ENCODE data around the gene BUB3. TPM values are rescaled to one million over a fixed set of nuclear protein-coding genes. Genes with fewer than 3 reads are reported as not detected.

Gene BUB3, protein sequence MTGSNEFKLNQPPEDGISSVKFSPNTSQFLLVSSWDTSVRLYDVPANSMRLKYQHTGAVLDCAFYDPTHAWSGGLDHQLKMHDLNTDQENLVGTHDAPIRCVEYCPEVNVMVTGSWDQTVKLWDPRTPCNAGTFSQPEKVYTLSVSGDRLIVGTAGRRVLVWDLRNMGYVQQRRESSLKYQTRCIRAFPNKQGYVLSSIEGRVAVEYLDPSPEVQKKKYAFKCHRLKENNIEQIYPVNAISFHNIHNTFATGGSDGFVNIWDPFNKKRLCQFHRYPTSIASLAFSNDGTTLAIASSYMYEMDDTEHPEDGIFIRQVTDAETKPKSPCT
- total RNA-seq (98.9 and 195 TPM in 2 replicates), polyA plus RNA-seq (121 and 229 TPM in 2 replicates), polyA minus RNA-seq (ENCODE audit: low replicate concordance) (197 and 434 TPM in 2 replicates)
- 88.0 and 168 TPM in 2 replicates for polyA plus RNA-seq (2012)

DNA sequence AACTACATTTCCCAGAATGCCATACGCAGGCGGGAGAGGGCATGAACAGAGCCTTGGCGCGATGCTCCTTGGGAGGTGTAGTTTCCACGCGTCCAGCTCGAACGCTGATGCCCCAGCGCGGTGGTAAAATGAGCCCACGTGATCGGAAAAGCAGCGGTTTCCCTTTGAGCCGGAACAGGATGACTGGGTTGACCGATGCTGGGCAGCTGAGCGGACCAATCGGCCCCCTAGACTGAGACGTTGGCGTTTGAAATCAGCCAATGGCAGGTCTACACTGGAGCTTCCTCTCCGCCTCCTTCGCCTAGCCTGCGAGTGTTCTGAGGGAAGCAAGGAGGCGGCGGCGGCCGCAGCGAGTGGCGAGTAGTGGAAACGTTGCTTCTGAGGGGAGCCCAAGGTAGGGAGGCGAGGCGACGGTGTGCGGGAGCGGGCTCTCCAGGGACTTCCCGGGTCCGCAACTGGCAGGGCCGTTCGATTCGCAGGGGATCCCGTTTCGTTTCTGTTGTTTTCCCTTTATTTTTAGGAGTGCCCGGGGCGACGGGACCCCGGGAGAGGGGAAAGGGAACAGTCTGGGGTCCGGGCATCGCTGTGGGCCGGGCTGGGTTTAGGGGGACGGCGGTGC lies at the start of gene BUB3:
TSS of gene BUB3 (plus strand) at position 311 of the 619 bp plus-strand sequence. CDS start 516 bp downstream, outside the sequence.
- peaks cover 32% of the 10 kb centered on the region for H3K27me3 ChIP-seq (ENCODE audit: control insufficient read depth, insufficient read depth, low read length)
- peaks cover 4% of the 10 kb centered on the region for H3K4me1 ChIP-seq (ENCODE audit: control insufficient read depth, extremely low read depth, insufficient read depth, low read length)
- peak within 1 kb of the TSS; percentile 93 for H3K9ac ChIP-seq (ENCODE audit: insufficient read depth, low read length)
- H4K20me1 ChIP-seq (ENCODE audit: control insufficient read depth, extremely low read depth, insufficient read depth, low read length), result peaks cover 2% of the 10 kb centered on the region
- TF ChIP-seq, protein P1, sequence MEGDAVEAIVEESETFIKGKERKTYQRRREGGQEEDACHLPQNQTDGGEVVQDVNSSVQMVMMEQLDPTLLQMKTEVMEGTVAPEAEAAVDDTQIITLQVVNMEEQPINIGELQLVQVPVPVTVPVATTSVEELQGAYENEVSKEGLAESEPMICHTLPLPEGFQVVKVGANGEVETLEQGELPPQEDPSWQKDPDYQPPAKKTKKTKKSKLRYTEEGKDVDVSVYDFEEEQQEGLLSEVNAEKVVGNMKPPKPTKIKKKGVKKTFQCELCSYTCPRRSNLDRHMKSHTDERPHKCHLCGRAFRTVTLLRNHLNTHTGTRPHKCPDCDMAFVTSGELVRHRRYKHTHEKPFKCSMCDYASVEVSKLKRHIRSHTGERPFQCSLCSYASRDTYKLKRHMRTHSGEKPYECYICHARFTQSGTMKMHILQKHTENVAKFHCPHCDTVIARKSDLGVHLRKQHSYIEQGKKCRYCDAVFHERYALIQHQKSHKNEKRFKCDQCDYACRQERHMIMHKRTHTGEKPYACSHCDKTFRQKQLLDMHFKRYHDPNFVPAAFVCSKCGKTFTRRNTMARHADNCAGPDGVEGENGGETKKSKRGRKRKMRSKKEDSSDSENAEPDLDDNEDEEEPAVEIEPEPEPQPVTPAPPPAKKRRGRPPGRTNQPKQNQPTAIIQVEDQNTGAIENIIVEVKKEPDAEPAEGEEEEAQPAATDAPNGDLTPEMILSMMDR (conservative IDR thresholded peaks at IDR 0.05 in 1 of 2, IDR thresholded peaks at IDR 0.05 in 1 of 2; ENCODE audit: low read depth in 1 of 2, low read length in 2 of 2), result peak; percentile 7 to 28
- no peak for TF ChIP-seq EZH2 (IDR thresholded peaks at IDR 0.05; ENCODE audit: low read length, missing control alignments)
- peak within 1 kb of the TSS; percentile 96 for H3K27ac ChIP-seq (ENCODE audit: insufficient read depth, low read length)
- H3K79me2 ChIP-seq (ENCODE audit: control insufficient read depth, insufficient read depth, low read length), result peaks cover 50% of the 10 kb centered on the region
- no peaks in the 10 kb centered on the region for H3K9me3 ChIP-seq (ENCODE audit: control insufficient read depth, insufficient read depth, low read depth, low read length)
- peak within 1 kb of the TSS; percentile 69 to 94 (median 84) for H3K4me3 ChIP-seq (replicated peaks in 1 of 4; ENCODE audit: control extremely low read depth in 1 of 4, insufficient read depth in 1 of 4, low read depth in 3 of 4, low read length in 4 of 4)
- DNase-seq (ENCODE audit: low read depth in 2 of 2), result peak; percentile 99
- H3K4me2 ChIP-seq (ENCODE audit: extremely low read depth, insufficient read depth, low read length), result peak within 1 kb of the TSS; percentile 93
- peaks cover 2% of the 10 kb centered on the region for H3K36me3 ChIP-seq (ENCODE audit: control insufficient read depth, insufficient read depth, low read length)
- H2AFZ ChIP-seq (ENCODE audit: low read length), result peak within 1 kb of the TSS; percentile 78

DNA sequence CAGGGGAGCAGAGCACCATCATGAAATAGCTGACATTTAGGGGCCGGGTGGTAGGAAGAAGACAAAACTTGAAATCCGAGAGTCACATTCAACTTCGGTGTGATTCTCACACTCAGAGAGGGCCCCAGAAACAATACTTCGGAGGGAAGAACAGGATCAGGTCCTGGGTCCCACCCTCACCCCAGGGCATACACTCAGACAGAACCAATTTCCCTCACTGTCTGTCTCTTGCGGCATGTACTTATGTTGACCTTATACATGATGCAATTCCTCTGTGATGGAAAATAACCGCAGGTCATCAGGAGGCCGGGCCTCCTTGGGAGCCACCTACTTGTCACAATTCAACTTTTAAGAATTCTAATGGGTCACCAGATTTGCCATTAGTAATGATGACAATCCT lies 44.7 kb upstream of the BUB3 start:
- H3K9me3 ChIP-seq (ENCODE audit: control insufficient read depth, insufficient read depth, low read depth, low read length), result no peaks in the 10 kb centered on the region
- no peaks in the 10 kb centered on the region for H3K4me1 ChIP-seq (ENCODE audit: control insufficient read depth, extremely low read depth, insufficient read depth, low read length)
- TF ChIP-seq, protein P1 (conservative IDR thresholded peaks at IDR 0.05 in 1 of 2, IDR thresholded peaks at IDR 0.05 in 1 of 2; ENCODE audit: low read depth in 1 of 2, low read length in 2 of 2), result no peak
- TF ChIP-seq EZH2 (IDR thresholded peaks at IDR 0.05; ENCODE audit: low read length, missing control alignments), result no peak
- no peaks in the 10 kb centered on the region for H3K36me3 ChIP-seq (ENCODE audit: control insufficient read depth, insufficient read depth, low read length)
- no peak for DNase-seq (ENCODE audit: low read depth in 2 of 2)
- no peaks in the 10 kb centered on the region for H3K79me2 ChIP-seq (ENCODE audit: control insufficient read depth, insufficient read depth, low read length)
- H3K4me2 ChIP-seq (ENCODE audit: extremely low read depth, insufficient read depth, low read length), result no peak overlapping the region
- H3K9ac ChIP-seq (ENCODE audit: insufficient read depth, low read length), result no peak overlapping the region
- H2AFZ ChIP-seq (ENCODE audit: low read length), result no peak overlapping the region
- no peak overlapping the region for H3K27ac ChIP-seq (ENCODE audit: insufficient read depth, low read length)
- no peak overlapping the region for H3K4me3 ChIP-seq (replicated peaks in 1 of 4; ENCODE audit: control extremely low read depth in 1 of 4, insufficient read depth in 1 of 4, low read depth in 3 of 4, low read length in 4 of 4)
- H4K20me1 ChIP-seq (ENCODE audit: control insufficient read depth, extremely low read depth, insufficient read depth, low read length), result no peaks in the 10 kb centered on the region
- no peaks in the 10 kb centered on the region for H3K27me3 ChIP-seq (ENCODE audit: control insufficient read depth, insufficient read depth, low read length)

DNA sequence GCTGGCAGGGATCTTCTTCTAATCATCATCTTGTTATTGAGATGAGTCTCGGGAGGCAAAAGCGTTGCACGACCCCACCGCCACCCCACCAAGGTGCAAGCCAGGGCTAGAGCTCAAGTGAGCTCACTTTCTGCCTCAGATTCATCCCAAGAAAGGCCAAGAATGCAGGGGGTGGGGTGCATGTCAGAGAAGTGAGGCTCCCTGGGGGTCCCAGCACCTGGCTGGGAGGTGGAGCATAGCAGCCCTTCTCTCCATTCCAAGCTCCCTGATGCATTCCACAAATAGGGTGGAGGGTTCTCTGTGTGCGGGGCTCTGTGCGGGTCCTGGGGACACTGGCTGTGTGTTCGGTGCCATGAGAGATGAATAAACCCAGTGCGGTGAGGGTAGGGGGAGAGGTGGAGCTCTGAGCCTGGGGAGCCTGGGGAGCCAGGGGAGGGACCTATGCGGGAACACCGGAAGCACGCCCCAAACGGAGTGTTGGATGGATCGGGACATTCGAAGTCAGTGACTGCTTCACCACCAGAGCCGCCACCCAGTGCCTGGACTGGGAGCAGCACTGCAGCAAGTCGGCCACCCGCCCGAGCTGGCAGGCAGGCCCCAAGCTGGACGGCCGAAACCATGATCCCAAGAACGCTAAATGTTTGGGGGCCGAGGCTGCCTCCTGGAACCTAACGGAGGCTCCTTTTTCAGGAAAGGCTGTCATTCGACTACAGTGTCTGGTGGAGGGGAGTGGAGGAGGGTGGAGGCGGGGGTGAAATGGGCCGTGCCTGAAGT lies 36.4 kb upstream of the BUB3 start:
- H3K9ac ChIP-seq (ENCODE audit: insufficient read depth, low read length), result no peak overlapping the region
- H2AFZ ChIP-seq (ENCODE audit: low read length), result no peak overlapping the region
- no peak for DNase-seq (ENCODE audit: low read depth in 2 of 2)
- H3K27ac ChIP-seq (ENCODE audit: insufficient read depth, low read length), result no peak overlapping the region
- no peaks in the 10 kb centered on the region for H3K9me3 ChIP-seq (ENCODE audit: control insufficient read depth, insufficient read depth, low read depth, low read length)
- H3K4me3 ChIP-seq (replicated peaks in 1 of 4; ENCODE audit: control extremely low read depth in 1 of 4, insufficient read depth in 1 of 4, low read depth in 3 of 4, low read length in 4 of 4), result no peak overlapping the region
- no peak for TF ChIP-seq EZH2 (IDR thresholded peaks at IDR 0.05; ENCODE audit: low read length, missing control alignments)
- TF ChIP-seq, protein P1 (conservative IDR thresholded peaks at IDR 0.05 in 1 of 2, IDR thresholded peaks at IDR 0.05 in 1 of 2; ENCODE audit: low read depth in 1 of 2, low read length in 2 of 2), result no peak
- H3K4me2 ChIP-seq (ENCODE audit: extremely low read depth, insufficient read depth, low read length), result no peak overlapping the region
- no peaks in the 10 kb centered on the region for H3K36me3 ChIP-seq (ENCODE audit: control insufficient read depth, insufficient read depth, low read length)
- H3K79me2 ChIP-seq (ENCODE audit: control insufficient read depth, insufficient read depth, low read length), result no peaks in the 10 kb centered on the region
- no peaks in the 10 kb centered on the region for H3K4me1 ChIP-seq (ENCODE audit: control insufficient read depth, extremely low read depth, insufficient read depth, low read length)
- no peaks in the 10 kb centered on the region for H4K20me1 ChIP-seq (ENCODE audit: control insufficient read depth, extremely low read depth, insufficient read depth, low read length)
- peaks cover 7% of the 10 kb centered on the region for H3K27me3 ChIP-seq (ENCODE audit: control insufficient read depth, insufficient read depth, low read length)
